OCI-LY3 (cell line): ENCODE results near the gene BNC2.

ENCODE experiments used
- H2AFZ ChIP-seq: fragments of 200-600, 300-600 bp; shearing (Covaris generic); 2 replicates; pipeline ENCODE4 v1.6.0; 2014; ENCODE audit warnings: antibody characterized with exemption, low read depth, low read length
- H3K27ac ChIP-seq: fragments of 200-600, 300-600 bp; sonication (generic); 2 replicates; pipeline ENCODE4 v1.5.1; 2014; ENCODE audit warnings: mild to moderate bottlenecking, low read length, moderate library complexity, mixed read lengths
- H3K27me3 ChIP-seq: fragments of 200-600, 300-600 bp; sonication (generic); 2 replicates; pipeline ENCODE4 v1.6.1; 2014; ENCODE audit warnings: low read depth, low read length, mixed read lengths
- H3K36me3 ChIP-seq: fragments of 200-600, 300-600 bp; sonication (generic); replicated peaks from 2 replicates; pipeline ENCODE3; 2014; ENCODE audit warnings: low read depth, low read length, mixed read lengths
- H3K4me1 ChIP-seq: fragments of 300-600, 200-600 bp; sonication (generic); 2 replicates; pipeline ENCODE4 v1.6.1; 2014; ENCODE audit warnings: low read length, mixed read lengths
- H3K4me2 ChIP-seq: fragments of 200-600, 300-600 bp; sonication (generic); 2 replicates; pipeline ENCODE4 v1.6.1; 2014; ENCODE audit warnings: low read length, mixed read lengths
- H3K4me3 ChIP-seq: fragments of 300-600, 200-600 bp; sonication (generic); 2 replicates; pipeline ENCODE4 v1.5.1; 2014; ENCODE audit warnings: antibody characterized with exemption, mild to moderate bottlenecking, low read length, moderate library complexity
- H3K79me2 ChIP-seq: fragments of 300-600, 200-600 bp; shearing (Covaris generic); 2 replicates; pipeline ENCODE4 v1.6.1; 2014; ENCODE audit warnings: mild to moderate bottlenecking, low read length, mixed read lengths
- H3K9ac ChIP-seq: fragments of 300-600, 200-600 bp; shearing (Covaris generic); 2 replicates; pipeline ENCODE4 v1.6.0; 2014; ENCODE audit warnings: mild to moderate bottlenecking, low read length, moderate library complexity
- H3K9me3 ChIP-seq: fragments of 200-600, 300-600 bp; shearing (Covaris generic); 2 replicates; pipeline ENCODE4 v1.6.1; 2014; ENCODE audit warnings: low read length, mixed read lengths; ENCODE audit not compliant: insufficient read depth
- H4K20me1 ChIP-seq: fragments of 200-600, 300-600 bp; sonication (generic); 2 replicates; pipeline ENCODE4 v1.6.1; 2016; ENCODE audit warnings: low read length, mixed read lengths; ENCODE audit not compliant: insufficient read depth
- CTCF ChIP-seq: fragments of 200-600, 300-600 bp; sonication (generic); IDR thresholded peaks from 2 replicates; pipeline ENCODE4 v1.5.1; 2014; ENCODE audit warnings: antibody characterized with exemption, low read length, low read depth
- EZH2phosphoT487 ChIP-seq: fragments of 200-600 bp; shearing (Covaris generic); IDR thresholded peaks from 2 replicates; pipeline ENCODE4 v1.6.1; 2018; ENCODE audit warnings: antibody characterized with exemption, mixed run types, low read depth

BNC2 gene

GRCh38 chr9:16485575-16486321, 384.7 kb downstream of the BNC2 start:
- H3K9me3 ChIP-seq = no peaks in the 10 kb centered on the region
- no peaks in the 10 kb centered on the region for H4K20me1 ChIP-seq
- H3K79me2 ChIP-seq = no peaks in the 10 kb centered on the region
- no peaks in the 10 kb centered on the region for H3K4me1 ChIP-seq
- no peak overlapping the region for H3K27ac ChIP-seq
- no peak overlapping the region for H3K9ac ChIP-seq
- no peak overlapping the region for H2AFZ ChIP-seq
- no peak for TF ChIP-seq EZH2phosphoT487
- TF ChIP-seq CTCF = no peak
- H3K4me2 ChIP-seq = no peak overlapping the region
- H3K4me3 ChIP-seq = no peak overlapping the region
- H3K27me3 ChIP-seq = no peaks in the 10 kb centered on the region; the same call in 1 of the 2 replicates
- no peaks in the 10 kb centered on the region for H3K36me3 ChIP-seq

- Histone ChIP-seq H3K4me2 (no peak overlapping the region), H3K9ac (no peak overlapping the region), H3K27me3 (no peaks in the 10 kb centered on the region; the same call in 1 of the 2 replicates), H3K79me2 (no peaks in the 10 kb centered on the region), H2AFZ (no peak overlapping the region), H4K20me1 (no peaks in the 10 kb centered on the region), H3K27ac (no peak overlapping the region), H3K4me3 (no peak overlapping the region), H3K9me3 (no peaks in the 10 kb centered on the region), H3K36me3 (no peaks in the 10 kb centered on the region), H3K4me1 (no peaks in the 10 kb centered on the region)
- no peak for TF ChIP-seq EZH2phosphoT487
- no peak for TF ChIP-seq CTCF
Observed at GRCh38 chr9:16485160-16485559, 385.3 kb downstream of the BNC2 start.

- H3K79me2 ChIP-seq = no peaks in the 10 kb centered on the region
- H4K20me1 ChIP-seq = no peaks in the 10 kb centered on the region
- no peak overlapping the region for H3K9ac ChIP-seq
- H3K36me3 ChIP-seq = no peaks in the 10 kb centered on the region
- no peak overlapping the region for H2AFZ ChIP-seq
- H3K27ac ChIP-seq = no peak overlapping the region
- TF ChIP-seq EZH2phosphoT487 = no peak
- no peak for TF ChIP-seq CTCF
- no peak overlapping the region for H3K4me2 ChIP-seq
- H3K4me3 ChIP-seq = no peak overlapping the region
- H3K4me1 ChIP-seq = no peaks in the 10 kb centered on the region
- H3K27me3 ChIP-seq = no peaks in the 10 kb centered on the region; the same call in 1 of the 2 replicates
- no peaks in the 10 kb centered on the region for H3K9me3 ChIP-seq
Observed at GRCh38 chr9:16484744-16485143, 385.7 kb downstream of the BNC2 start.

GRCh38 chr9:16484180-16484579, 386.3 kb downstream of the BNC2 start:
- Histone ChIP-seq H3K36me3 (no peaks in the 10 kb centered on the region), H3K9ac (no peak overlapping the region), H3K4me1 (no peaks in the 10 kb centered on the region), H3K79me2 (no peaks in the 10 kb centered on the region), H2AFZ (no peak overlapping the region), H3K27me3 (no peaks in the 10 kb centered on the region; the same call in 1 of the 2 replicates), H3K4me3 (no peak overlapping the region), H4K20me1 (no peaks in the 10 kb centered on the region), H3K27ac (no peak overlapping the region), H3K9me3 (no peaks in the 10 kb centered on the region), H3K4me2 (no peak overlapping the region)
- TF ChIP-seq CTCF = no peak
- no peak for TF ChIP-seq EZH2phosphoT487
